GM13977 (cell line): Measurements from ENCODE around the gene TTLL9.

Experiments
- DNase-seq: peaks from one replicate; pipeline ENCODE4 v3.0.0; 2012; ENCODE audit warnings: low spot score
- in situ Hi-C: fragments of 300-500 bp; cut with MboI; formaldehyde crosslinking; loops from one replicate; pipeline ENCODE4 v1.12.0; 2022; ENCODE audit warnings: low sequenced_read_pairs, low pct_unique_long_range_greater_than_20kb, mixed read lengths, inconsistent platforms; ENCODE audit not compliant: unreplicated experiment
- TF ChIP-seq, protein P1 (sequence below): IDR thresholded peaks from 2 replicates; pipeline ENCODE4 v1.5.1; 2012; ENCODE audit warnings: mild to moderate bottlenecking, control low read depth; ENCODE audit not compliant: insufficient read depth; ENCODE audit errors: extremely low read depth, missing control alignments

TTLL9 gene

DNA sequence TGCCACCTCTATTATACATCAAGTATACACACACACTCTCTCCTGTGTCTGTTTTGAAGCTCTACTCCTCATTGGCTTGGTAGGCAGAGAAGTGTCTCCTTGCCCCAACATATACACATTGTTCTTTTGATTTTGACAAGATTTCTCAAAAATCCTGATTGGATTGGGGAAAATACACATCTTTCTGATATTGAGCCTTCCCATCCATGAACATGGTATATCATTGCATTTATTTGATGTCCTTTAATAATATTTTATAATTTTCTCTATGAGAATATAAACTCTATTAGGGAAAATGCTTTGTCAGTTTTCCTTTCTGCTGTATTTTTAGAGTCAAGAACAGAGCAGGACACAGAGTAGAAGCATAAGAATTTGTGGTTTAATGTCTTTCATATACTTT is 7.2 kb downstream of the TTLL9 start:
- TF ChIP-seq, protein P1, sequence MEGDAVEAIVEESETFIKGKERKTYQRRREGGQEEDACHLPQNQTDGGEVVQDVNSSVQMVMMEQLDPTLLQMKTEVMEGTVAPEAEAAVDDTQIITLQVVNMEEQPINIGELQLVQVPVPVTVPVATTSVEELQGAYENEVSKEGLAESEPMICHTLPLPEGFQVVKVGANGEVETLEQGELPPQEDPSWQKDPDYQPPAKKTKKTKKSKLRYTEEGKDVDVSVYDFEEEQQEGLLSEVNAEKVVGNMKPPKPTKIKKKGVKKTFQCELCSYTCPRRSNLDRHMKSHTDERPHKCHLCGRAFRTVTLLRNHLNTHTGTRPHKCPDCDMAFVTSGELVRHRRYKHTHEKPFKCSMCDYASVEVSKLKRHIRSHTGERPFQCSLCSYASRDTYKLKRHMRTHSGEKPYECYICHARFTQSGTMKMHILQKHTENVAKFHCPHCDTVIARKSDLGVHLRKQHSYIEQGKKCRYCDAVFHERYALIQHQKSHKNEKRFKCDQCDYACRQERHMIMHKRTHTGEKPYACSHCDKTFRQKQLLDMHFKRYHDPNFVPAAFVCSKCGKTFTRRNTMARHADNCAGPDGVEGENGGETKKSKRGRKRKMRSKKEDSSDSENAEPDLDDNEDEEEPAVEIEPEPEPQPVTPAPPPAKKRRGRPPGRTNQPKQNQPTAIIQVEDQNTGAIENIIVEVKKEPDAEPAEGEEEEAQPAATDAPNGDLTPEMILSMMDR: no peak
- in situ Hi-C loops: no loop called here
- no peak for DNase-seq

DNA sequence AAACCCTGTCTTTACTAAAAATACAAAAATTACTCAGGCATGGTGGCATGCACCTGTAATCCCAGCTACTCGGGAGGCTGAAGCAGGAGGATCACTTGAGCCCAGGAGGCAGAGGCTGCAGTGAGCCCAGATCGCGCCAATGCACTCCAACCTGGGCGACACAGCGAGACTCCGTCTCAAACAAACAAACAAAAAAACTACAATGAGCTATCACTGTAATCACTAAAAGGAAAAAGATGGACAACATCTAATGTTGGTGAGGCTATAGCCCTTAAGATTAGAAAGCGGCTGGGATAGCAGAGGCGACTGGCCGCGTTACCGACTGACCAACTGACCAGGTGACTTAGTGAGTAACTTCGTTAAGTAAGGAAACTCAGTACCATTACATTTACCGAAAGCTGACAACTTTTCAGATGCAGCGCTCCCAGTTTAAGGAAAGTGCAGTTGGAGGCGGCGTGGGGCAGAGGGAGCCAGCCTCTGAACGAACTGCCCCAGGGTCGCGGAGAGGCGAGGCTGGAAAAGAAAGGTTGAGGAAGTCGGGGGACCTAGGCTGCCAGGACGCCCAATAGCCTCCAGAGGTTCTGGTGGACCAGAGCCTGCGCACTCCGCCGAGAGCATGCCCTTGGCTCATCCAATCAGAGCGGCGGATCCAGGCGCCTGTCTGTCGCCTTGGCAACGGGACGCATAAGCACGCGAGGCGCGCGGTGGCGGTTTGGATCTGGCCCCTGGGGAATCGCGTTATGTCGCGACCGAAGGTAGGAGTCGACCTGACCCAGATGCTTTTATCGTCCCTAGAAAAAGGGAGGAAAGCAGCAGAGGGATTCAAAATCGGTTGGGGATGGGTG is 8.9 kb downstream of the TTLL9 start:
- in situ Hi-C loops: no loop called here
- DNase-seq: peak; percentile 92
- TF ChIP-seq, protein P1: no peak

DNA sequence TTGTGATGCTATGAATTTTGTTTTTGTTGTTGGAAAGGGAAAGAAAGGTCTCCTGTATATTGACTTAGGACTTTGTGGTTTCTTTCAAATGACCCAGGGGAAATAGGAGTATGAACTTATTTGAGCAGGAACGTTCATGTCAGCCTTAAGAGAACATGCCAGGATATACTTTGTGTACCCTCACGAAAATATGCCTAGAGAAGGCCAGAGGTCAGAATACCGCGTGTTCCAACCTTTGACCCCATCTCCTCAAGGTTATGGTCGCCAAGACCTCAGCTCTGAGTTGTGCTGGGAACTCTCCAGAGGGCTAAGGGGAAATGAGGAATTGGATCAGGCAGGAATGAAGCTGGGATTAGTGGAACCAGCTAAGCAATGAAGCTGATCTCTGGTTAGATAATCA is 11.5 kb downstream of the TTLL9 start:
- TF ChIP-seq, protein P1: no peak
- in situ Hi-C loops: no loop called here
- DNase-seq: no peak

DNA sequence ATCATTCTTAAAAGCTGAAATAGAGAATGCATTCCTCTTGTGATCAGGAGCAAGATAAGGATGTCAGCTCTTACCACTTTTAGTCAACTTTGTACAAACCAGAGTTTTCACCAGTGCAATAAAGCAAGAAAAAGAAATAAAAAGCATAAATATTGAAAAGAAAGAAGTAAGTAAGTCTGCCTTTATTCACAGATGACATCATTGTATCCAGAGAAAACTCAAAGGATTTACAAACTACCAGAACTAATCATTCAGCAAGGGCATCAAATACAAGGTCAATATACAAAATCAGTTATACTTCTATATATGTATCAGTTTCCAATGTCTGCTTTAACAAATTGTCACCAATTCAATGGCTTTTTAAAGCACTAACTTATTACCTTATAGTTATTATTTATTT is 13.4 kb downstream of the TTLL9 start:
- in situ Hi-C loops: no loop called here
- no peak for DNase-seq
- TF ChIP-seq, protein P1: no peak

DNA sequence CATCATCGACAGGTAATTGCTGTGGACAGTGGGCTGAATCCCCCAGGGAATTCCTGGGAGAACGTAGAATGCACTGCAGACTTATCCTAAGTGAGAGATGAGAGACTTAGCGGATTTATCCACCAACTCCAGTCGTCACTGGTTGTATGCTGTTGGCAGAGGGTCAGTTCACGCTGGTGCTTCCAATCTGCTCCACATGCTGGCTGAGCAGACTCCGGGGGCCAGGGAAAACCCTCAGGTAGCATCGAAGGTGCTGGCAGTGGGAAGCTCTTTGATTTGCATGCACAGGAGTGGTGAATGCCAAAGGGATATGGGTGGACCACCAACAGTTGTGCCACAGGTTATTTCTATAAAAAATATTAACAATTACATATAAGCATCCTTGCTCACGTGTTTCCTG is 20.2 kb downstream of the TTLL9 start:
- in situ Hi-C loops: no loop called here

DNA sequence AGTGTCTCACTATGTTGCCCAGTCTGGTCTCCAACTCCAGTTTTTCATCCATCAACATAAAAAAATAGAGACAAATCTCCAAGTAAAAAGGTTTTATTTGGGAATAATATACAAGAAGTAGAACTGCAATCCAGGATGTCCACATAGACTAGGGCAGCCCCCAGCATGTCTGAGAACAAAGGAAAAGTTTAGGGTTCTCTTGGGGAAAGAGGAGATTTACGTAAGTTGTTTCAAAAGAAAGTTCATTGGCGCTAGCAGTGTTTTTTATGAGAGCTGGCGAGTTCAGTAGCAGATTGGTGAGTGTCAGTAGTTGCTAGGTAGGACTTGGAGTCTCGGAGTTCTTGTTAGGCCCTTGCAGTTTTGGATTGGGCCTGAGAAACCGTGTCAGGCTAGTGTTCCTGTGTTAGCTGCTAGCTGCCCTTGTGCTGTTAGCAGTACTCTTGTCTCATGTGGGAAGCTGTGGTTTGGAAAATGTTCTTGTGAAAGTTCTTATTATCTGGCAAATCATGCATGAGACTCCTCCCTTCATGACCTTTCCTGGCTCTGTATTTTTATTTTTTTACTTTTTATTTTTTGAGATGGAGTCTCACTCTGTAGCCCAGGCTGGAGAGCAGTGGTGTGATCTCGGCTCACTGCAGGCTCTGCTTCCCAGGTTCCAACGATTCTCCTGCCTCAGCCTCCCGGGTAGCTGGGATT is 24.7 kb downstream of the TTLL9 start:
- in situ Hi-C loops: no loop called here
- DNase-seq: peak; percentile 84
- TF ChIP-seq, protein P1: no peak

More for the DNA sequence above, 20.2 kb downstream of the TTLL9 start:
- TF ChIP-seq, protein P1: no peak
- no peak for DNase-seq
